HG03342 (cell line): ENCODE results near the gene HSD11B2.

Experiments
- ATAC-seq: cut with Tn5 transposase; IDR thresholded peaks from one replicate; pipeline ENCODE4 v1.9.1; 2021; ENCODE audit warnings: mild to moderate bottlenecking, moderate library complexity; ENCODE audit not compliant: unreplicated experiment

The HSD11B2 gene

GRCh38 chr16:67431775-67432505 lies 1.0 kb downstream of the HSD11B2 start:
- ATAC-seq = no peak

- no peak for ATAC-seq
Observed at GRCh38 chr16:67432506-67432890, 1.6 kb downstream of the HSD11B2 start.

GRCh38 chr16:67433131-67433719 lies 2.3 kb downstream of the HSD11B2 start:
- no peak for ATAC-seq

GRCh38 chr16:67435758-67436164 lies 4.8 kb downstream of the HSD11B2 start:
- no peak for ATAC-seq

GRCh38 chr16:67436640-67437193 lies 5.8 kb downstream of the HSD11B2 start:
- no peak for ATAC-seq

GRCh38 chr16:67437513-67437912 lies 6.6 kb downstream of the HSD11B2 start:
- ATAC-seq = no peak

- ATAC-seq = no peak
Observed at GRCh38 chr16:67438098-67438791, 7.3 kb downstream of the HSD11B2 start.

GRCh38 chr16:67438824-67439393 lies 8.0 kb downstream of the HSD11B2 start:
- no peak for ATAC-seq

- no peak for ATAC-seq
Observed at GRCh38 chr16:67441271-67441753, 10.4 kb downstream of the HSD11B2 start.

GRCh38 chr16:67441907-67442306 lies 11.0 kb downstream of the HSD11B2 start:
- ATAC-seq = no peak

- ATAC-seq = no peak
Observed at GRCh38 chr16:67442581-67443255, 11.8 kb downstream of the HSD11B2 start.

GRCh38 chr16:67443265-67443664 lies 12.3 kb downstream of the HSD11B2 start:
- no peak for ATAC-seq

GRCh38 chr16:67444259-67445125 lies 13.6 kb downstream of the HSD11B2 start:
- no peak for ATAC-seq

- ATAC-seq = no peak
Observed at GRCh38 chr16:67445126-67445426, 14.2 kb downstream of the HSD11B2 start.

GRCh38 chr16:67445441-67445912 lies 14.6 kb downstream of the HSD11B2 start:
- ATAC-seq = no peak

GRCh38 chr16:67445913-67446907 lies 15.3 kb downstream of the HSD11B2 start:
- no peak for ATAC-seq

- no peak for ATAC-seq
Observed at GRCh38 chr16:67446968-67447507, 16.1 kb downstream of the HSD11B2 start.

- ATAC-seq = no peak
Observed at GRCh38 chr16:67447508-67448076, 16.7 kb downstream of the HSD11B2 start.
